Measurements from ENCODE around the gene MYO3B.

DNA sequence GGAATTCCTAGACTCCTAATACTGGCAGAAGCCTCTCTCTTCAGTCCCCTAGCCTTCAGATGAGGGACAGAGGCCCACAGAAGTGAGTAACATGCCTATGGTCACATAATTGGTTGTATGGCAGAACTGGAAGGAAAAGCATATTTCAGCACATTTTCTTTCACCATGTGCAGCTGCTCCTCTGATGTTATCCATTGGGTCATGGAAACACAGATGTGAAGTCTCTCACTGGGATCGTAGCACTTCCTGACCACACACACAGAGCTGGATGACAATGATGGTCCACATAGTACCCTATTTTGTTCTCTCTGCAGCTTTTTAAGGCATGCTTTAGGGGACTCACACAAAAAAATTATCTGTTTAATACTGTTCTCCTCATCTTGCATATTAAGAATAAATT is 24.5 kb downstream of the MYO3B start:
- TF ChIP-seq CTCF (IDR thresholded peaks at IDR 0.05) (no peak), POLR2A (IDR thresholded peaks at IDR 0.05) (no peak)

Data from uterus (tissue), 2 donors.